Nephron (organoid): ENCODE measurements around the gene EXOC2.

Experiments
- H3K27ac Mint-ChIP-seq, 3 experiments: 2 replicates each; pipeline ENCODE4 v1.8.0; 2020; ENCODE audit warnings: mixed read lengths in 3 of 3, mild to moderate bottlenecking in 2 of 3, moderate library complexity in 1 of 3
- H3K27me3 Mint-ChIP-seq: 2 replicates; pipeline ENCODE4 v1.8.0; 2021; ENCODE audit warnings: low read depth, mild to moderate bottlenecking, moderate library complexity, mixed read lengths
- H3K36me3 Mint-ChIP-seq: 2 replicates; pipeline ENCODE4 v1.8.0; 2020; ENCODE audit warnings: low read depth, mixed read lengths
- H3K4me1 Mint-ChIP-seq: 2 replicates; pipeline ENCODE4 v1.8.0; 2020; ENCODE audit warnings: mixed read lengths
- H3K4me3 Mint-ChIP-seq, 3 experiments: 2 replicates each; pipeline ENCODE4 v1.8.0; 2020; ENCODE audit warnings: mild to moderate bottlenecking in 3 of 3, mixed read lengths in 3 of 3, moderate library complexity in 2 of 3
- H3K9me3 Mint-ChIP-seq: 2 replicates; pipeline ENCODE4 v1.8.0; 2020; ENCODE audit warnings: mixed read lengths
- TF ChIP-seq, protein P1 (sequence below), 3 experiments: fragments of 200-600 bp; sonication (generic); IDR thresholded peaks; one replicate each; pipeline ENCODE4 v1.5.0; 2021; ENCODE audit warnings: antibody characterized with exemption in 3 of 3; ENCODE audit not compliant: unreplicated experiment in 3 of 3

Gene EXOC2

DNA sequence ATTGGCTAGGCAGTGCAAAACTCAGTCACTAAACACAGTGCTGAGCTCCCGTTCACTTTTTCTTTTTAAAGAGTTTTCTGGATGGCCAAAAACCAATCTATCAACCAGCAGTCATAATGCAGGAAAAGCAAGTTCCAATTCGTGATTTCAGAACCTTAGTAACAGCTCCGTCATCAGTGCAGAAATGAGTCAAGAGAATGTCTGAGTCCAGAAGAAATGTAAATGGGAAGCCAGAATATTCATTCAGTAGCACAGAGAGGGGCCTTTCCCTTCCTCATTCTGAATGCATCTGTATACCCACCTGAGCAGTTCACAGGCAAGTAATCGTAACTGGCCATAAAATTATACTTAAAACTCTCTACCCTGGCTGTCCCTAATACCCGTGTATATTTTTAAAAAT is 56.5 kb downstream of the EXOC2 start:
- Mint-ChIP-seq H3K27me3 (no peaks in the 10 kb centered on the region), H3K27ac (no peak overlapping the region), H3K4me3 (no peak overlapping the region), H3K36me3 (peaks cover 40% of the 10 kb centered on the region), H3K9me3 (peaks cover 9% of the 10 kb centered on the region), H3K4me1 (no peaks in the 10 kb centered on the region)
- TF ChIP-seq, protein P1, sequence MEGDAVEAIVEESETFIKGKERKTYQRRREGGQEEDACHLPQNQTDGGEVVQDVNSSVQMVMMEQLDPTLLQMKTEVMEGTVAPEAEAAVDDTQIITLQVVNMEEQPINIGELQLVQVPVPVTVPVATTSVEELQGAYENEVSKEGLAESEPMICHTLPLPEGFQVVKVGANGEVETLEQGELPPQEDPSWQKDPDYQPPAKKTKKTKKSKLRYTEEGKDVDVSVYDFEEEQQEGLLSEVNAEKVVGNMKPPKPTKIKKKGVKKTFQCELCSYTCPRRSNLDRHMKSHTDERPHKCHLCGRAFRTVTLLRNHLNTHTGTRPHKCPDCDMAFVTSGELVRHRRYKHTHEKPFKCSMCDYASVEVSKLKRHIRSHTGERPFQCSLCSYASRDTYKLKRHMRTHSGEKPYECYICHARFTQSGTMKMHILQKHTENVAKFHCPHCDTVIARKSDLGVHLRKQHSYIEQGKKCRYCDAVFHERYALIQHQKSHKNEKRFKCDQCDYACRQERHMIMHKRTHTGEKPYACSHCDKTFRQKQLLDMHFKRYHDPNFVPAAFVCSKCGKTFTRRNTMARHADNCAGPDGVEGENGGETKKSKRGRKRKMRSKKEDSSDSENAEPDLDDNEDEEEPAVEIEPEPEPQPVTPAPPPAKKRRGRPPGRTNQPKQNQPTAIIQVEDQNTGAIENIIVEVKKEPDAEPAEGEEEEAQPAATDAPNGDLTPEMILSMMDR (IDR thresholded peaks at IDR 0.05; ENCODE audit: unreplicated experiment in 3 of 3): no peak

DNA sequence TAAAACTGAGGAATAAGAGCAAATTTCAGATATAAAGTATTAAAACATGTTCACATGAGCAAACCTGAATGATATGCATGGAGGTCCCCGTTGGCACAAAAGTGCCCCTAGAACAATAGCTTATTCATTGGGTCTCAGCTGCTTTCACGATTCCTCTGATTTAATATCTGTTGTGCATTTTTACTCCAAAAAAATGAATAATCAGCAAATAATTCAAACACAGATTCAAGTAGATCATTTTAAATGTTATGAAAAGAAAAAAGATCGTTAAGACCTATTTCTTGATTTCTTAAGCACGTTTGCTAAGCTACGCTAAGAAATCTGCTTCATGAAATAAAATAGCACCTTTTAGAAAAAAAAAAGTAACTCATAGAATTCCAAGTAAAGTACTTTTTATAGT is 57.7 kb downstream of the EXOC2 start:
- Mint-ChIP-seq H3K36me3 (peaks cover 35% of the 10 kb centered on the region), H3K27me3 (no peaks in the 10 kb centered on the region), H3K4me1 (no peaks in the 10 kb centered on the region), H3K4me3 (no peak overlapping the region), H3K27ac (no peak overlapping the region), H3K9me3 (peaks cover 3% of the 10 kb centered on the region)
- TF ChIP-seq, protein P1 (IDR thresholded peaks at IDR 0.05; ENCODE audit: unreplicated experiment in 3 of 3): no peak

DNA sequence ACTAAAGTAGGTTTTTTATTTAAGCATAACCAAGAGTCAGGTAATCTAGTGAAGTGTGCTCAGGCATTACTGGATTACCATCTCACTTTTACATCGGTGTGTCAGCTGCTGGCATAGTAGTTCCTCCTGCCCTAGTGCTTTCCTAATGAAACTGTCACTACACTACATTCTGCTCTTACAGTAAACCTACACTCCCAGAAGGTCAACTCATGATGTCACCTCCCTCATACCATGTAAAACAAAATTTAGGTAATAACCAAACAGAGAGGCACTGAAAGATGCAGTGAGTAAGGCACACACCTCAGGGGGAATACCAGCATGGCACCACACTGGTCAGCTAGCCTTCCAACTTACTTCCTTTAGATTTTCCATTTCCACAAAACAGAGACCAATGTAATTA is 59.3 kb downstream of the EXOC2 start:
- Mint-ChIP-seq H3K36me3 (peaks cover 32% of the 10 kb centered on the region), H3K4me3 (no peak overlapping the region), H3K27me3 (no peaks in the 10 kb centered on the region), H3K4me1 (no peaks in the 10 kb centered on the region), H3K27ac (no peak overlapping the region), H3K9me3 (no peaks in the 10 kb centered on the region)
- TF ChIP-seq, protein P1 (IDR thresholded peaks at IDR 0.05; ENCODE audit: unreplicated experiment in 3 of 3): no peak

DNA sequence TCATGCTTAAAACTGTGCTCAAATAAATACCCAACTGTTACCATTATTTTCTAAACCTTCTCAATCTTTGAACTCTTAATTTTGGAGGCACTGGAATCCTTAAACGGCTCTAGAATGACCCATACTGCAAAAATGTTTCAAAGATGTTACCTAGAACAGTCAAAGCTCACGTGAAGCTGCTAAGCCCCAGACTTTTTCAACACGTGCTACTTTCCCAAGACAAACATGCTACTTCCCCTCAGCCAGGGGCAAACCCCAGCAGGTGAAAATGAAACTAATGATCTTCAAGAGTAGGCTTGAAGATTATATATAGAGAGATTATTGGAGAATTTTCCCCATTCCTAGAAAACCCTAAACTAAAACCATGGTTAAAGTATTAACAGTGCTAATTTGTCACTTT is 64.2 kb downstream of the EXOC2 start:
- H3K4me1 Mint-ChIP-seq: peaks cover 21% of the 10 kb centered on the region
- H3K4me3 Mint-ChIP-seq: no peak overlapping the region
- H3K36me3 Mint-ChIP-seq: peaks cover 21% of the 10 kb centered on the region
- H3K27me3 Mint-ChIP-seq: no peaks in the 10 kb centered on the region
- TF ChIP-seq, protein P1 (IDR thresholded peaks at IDR 0.05; ENCODE audit: unreplicated experiment in 3 of 3): no peak
- H3K9me3 Mint-ChIP-seq: no peaks in the 10 kb centered on the region
- H3K27ac Mint-ChIP-seq: no peak overlapping the region

DNA sequence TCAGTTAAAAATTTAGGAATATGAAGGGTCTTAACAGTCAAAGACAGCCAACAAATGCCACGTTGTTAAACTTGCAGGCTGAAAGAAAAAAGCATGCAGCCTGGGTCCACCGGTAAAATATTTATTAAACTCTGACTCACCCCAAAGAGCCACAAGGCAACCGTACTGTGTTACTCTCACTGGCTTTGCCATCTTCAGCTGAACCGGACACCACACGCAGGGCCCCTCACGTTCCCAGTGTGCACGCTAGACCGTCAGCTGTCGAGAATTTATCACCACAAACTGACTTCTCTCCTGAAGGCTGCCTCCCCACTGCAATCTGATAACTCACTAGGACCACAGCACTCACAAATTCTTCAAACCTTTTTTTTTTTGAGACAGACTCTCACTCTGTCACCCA is 66.7 kb downstream of the EXOC2 start:
- peaks cover 21% of the 10 kb centered on the region for H3K4me1 Mint-ChIP-seq
- H3K27ac Mint-ChIP-seq: peak overlapping the region in 2 of 3 experiments; percentile 61 to 74
- no peaks in the 10 kb centered on the region for H3K9me3 Mint-ChIP-seq
- TF ChIP-seq, protein P1 (IDR thresholded peaks at IDR 0.05; ENCODE audit: unreplicated experiment in 3 of 3): no peak
- H3K36me3 Mint-ChIP-seq: peaks cover 16% of the 10 kb centered on the region
- H3K27me3 Mint-ChIP-seq: no peaks in the 10 kb centered on the region
- peak overlapping the region in 1 of 3 experiments; percentile 13 for H3K4me3 Mint-ChIP-seq

DNA sequence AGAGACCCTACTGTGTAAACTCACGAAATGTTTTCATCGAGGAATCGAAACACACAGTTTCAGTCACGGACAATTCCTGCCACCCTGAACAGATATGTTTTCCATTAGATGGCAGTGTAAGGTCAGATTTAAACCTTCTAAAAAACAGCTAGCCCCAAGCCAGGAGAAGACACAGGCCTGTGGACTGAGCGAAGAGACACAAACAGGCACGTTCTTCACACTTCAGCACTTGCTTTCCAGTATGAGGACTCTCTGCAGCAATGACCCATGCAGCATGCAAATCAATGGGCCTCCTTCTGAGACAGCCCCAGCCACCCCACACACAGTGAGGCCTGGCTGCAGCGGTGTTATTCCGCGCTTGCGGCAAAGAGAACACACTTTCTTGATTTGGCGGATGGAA is 68.0 kb downstream of the EXOC2 start:
- peak overlapping the region in 2 of 3 experiments; percentile 29 to 42 for H3K4me3 Mint-ChIP-seq
- H3K36me3 Mint-ChIP-seq: peaks cover 21% of the 10 kb centered on the region
- H3K4me1 Mint-ChIP-seq: peaks cover 24% of the 10 kb centered on the region
- no peaks in the 10 kb centered on the region for H3K27me3 Mint-ChIP-seq
- H3K9me3 Mint-ChIP-seq: no peaks in the 10 kb centered on the region
- H3K27ac Mint-ChIP-seq: peak overlapping the region in 2 of 3 experiments; percentile 13 to 42
- TF ChIP-seq, protein P1 (IDR thresholded peaks at IDR 0.05; ENCODE audit: unreplicated experiment in 3 of 3): peak in 2 of 3 experiments; percentile 15 to 39
